Measurements from ENCODE around the gene PGF.
"Not testable (repeated sequence)": the region's sequence is repeated elsewhere in the genome, so short reads cannot be mapped to it uniquely, and the experiment has no call there.

PGF gene

DNA sequence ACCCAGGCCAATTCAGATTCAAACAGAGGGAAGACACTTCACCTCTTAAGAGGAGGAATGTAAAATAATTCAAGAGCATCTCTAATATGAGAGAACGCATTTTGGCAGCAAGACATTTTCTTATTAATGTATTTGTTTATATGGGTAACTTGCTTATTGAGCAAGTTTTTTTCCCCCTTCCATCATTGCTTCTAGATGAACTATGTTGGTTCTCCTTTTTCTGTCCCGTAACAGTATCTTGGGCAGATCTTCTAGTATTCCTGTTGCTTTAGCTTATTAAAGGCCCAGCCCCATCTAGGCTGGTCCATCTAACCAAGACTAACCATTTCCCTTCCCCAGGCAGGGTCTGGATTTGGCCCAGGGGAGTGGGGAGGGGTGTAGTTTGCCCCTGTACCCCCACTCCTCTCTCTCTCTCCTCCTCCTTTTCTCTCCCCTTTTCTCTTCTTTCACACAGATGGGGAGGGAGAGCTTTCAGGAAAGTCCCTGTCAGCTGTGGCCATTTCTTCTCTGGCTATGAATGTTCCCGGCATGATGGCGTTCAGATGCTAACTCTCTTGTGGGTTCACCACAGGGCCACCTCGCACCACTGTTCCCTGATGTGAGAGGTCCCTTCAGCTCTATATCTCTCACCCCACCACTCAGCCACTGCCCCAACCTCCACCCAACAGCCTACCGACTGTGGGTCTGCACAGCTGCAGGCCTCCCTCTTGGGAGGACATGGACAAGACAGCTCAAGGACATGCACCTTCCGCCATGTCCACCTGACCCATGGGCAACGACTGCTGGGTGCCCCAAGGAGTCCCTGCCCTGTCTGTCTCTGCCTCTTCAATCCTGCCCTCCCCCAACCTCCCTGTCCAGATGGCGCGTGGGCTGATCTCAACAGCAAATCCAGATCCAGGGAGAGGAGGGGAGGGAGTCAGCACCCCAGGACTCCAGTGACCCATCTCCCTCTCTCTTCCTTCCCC is 16.6 kb downstream of the PGF start:
- no peak for DNase-seq

DNA sequence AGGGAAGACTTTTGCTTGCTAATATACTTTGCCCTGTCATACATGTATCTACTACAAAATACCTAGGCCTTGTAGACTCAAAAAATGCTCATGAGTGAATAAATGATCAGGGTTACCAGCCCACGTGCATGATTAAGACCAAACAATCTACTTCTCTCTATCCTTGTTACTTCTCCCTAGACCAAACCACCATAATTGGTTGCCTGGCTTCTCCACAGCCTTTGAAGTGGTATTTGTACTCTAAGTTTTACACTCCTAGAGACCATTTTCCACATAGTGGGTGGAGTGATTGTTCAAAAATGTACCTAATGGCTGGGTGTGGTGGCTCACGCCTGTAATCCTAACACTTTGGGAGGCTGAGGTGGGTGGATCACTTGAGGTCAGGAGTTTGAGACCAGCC is 18.2 kb downstream of the PGF start:
- no peak for DNase-seq

DNA sequence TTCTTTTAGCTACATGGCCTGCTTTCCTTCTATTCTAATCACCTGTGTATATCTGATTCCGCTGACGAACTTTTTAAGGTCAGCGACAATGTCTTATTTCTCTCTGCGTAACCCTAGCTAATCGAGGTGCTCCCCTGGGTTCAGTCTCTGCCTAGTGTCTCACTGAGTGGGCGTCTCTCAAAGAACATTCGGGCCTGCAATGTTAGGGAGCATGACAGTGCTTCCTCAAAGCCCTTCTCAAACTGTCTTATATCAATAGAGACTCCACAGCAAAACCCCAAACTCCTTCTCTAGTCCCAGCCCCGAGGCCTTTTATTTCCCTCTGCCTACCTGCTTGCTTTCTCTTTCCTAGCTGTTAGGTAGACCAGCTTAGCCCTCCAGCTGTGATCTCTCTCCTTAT is 18.7 kb downstream of the PGF start:
- no peak for DNase-seq

DNA sequence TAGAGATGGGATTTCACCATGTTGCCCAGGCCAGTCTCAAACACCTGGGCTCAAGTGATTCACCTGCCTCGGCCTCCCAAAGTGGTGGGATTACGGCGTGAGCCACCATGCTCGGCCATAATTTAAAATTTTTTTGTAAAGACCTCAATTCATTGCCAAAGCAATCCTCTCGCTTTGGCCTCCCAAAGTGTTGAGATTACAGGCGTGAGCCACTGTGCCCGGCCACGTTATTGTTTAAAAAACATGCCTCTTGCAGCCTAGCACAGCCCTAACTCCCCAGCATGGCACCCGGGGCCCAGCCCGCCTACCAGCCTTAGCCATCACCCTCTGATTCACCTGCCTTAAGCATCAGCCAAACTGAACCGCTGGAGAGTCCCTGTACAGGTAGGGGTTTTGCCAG is 19.2 kb downstream of the PGF start:
- DNase-seq: no peak

DNA sequence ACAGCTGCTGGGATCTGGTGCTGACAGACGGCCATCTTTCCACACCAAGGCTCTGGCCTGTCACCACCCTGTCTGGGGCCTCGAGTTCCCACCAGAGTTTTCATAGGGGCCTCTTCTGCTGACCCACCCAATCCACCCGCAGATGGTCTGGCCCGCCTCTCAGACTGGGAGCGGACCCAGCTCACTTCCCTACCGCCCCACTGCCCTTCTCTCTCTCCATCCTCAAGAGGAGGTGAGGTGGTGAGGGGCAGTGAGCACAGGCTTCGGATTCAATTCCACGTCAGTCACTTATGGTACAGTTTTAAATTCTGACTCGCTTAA is 20.1 kb downstream of the PGF start:
- no peak for DNase-seq

DNA sequence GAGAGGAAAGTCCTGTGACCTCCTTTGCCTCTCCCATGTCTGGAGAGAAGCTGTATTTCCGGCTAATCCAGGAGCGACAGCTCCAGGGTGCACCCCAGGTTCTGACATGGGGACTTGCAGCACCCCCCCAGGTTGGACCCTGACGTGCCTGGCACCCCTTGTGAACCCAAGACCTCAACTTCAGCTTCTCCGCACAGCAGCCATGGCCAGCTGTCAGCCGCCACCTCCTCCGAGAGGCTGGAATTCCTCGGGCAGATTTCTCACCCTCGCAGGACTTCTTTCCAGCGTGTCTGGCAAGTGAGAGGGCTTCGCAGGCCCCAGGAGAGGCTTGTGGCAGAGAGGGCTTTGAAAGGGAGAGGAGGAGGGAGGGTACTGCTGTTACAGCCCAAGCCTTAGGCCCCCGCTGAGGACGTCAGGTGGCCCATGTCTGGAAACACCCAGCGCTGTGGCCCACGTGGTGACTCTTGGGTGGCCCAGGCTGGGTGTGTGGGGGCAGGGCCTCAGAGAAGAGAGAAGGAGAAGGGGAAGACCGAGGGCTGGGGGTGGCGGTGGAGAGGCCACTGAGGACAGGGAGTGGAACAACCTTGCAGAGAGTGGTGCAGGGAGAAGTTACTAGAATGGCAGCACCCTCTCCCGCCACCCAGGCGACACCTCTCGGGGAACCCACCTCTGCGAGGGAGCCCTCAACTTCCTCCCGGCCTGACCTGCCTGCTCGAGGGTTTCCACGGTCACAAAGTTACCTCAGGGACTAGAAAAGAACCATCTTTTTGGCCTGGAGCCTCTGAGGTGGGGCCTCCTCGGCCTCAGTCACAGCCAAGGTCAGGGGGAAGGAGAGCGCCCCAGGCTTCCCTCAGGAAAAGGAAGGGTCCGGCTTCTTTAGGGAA is 20.7 kb downstream of the PGF start:
- DNase-seq: no peak

- no peak for DNase-seq
These were observed 21.4 kb downstream of the PGF start for GRCh38 chr14:74934041-74934440.

DNA sequence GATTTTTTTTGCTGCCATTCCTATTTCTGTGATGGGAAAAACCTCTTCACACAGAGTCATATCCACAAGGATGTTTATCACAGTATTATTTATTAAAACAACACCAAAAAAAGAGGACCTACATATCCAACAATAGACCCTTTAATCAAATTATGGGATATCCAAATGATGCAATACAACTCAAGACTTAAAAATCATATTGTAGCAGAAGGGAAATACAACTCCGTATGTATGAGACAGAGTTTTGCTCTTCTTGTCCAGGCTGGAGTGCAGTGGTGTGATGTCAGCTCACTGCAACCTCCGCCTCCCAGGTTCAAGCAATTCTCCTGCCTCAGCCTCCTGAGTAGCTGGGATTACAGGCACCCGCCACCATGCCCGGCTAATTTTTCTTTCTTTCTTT is 22.5 kb downstream of the PGF start:
- not testable (repeated sequence) for DNase-seq

DNA sequence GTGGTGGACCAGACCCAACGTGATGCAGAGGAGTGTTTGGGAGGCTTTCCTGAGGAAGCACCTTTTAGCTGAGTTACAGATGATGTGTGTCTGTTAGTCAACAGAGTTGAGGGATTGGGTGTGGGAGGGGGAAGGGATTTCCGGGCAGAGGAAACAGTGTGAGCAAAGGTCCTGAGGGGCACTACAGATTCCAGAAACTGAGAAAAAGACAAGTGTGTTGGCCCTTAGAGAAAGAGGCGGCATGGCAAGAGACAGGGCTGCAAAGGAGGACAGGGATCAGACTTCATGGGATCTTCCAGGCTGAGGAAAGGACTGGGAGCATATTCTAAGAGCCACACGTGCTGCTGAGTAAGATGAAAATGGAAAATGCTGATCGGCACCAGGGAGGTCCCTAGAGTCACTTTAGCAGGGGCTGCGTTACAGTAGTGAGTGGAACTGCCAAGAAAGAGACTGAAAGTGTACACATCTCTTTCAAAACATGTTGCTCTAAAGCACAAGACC is 22.9 kb downstream of the PGF start:
- DNase-seq: no peak

DNA sequence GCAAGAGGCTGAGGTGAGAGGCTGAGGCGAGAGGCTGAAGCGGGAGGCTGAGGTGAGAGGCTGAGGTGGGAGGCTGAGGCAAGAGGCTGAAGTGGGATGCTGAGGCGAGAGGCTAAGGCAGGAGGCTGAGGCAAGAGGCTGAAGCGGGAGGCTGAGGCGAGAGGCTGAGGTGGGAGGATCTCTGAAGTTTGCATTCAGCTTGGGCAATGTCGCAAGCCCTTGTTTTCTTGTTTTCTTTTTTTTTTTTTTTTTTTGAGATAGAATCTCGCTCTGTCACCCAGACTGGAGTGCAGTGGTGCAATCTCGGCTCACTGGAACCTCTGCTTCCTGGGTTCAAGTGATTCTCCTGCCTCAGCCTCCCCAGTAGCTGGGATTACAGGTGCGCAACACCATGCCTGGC is 23.7 kb downstream of the PGF start:
- not testable (repeated sequence) for DNase-seq

GRCh38 chr14:74929242-74929641 is 26.2 kb downstream of the PGF start:
- no peak for DNase-seq

DNA sequence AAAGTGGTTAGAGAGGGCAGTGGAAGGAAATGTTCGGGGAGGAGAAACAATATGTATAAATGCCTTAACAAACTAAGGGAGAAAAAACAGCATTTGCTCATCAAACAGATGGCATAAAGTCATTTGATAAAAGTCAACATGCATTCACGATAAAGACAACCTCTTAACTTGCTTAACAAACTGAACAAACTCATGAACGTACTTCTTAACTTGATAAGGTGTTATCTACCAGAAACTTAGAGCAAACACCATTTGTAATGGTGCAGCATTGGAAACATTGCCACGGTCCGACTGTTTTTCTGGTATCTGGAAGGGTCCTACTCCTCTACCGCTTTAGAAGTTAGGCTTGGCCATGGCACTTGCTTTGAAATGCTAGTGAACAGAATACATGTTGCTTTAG is 28.2 kb downstream of the PGF start:
- DNase-seq: no peak

DNA sequence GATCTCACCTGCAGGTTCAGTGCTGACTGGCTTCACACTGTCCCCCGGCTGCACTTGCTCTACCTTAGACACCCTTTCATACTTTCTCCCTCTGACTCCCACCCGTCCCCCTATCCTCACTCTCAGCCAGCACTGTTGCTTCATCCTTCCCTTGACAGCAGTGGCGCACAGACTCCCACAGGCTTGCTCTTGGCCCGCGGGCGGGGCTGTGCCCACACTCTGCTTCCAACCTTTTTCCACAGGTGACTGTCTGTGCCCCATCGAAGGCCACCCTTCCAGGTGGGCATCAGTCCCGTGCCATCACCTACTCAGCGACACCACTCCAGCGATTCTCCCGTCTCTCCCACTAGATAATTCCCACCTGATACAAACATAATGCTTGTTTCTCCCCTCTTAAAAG is 31.3 kb downstream of the PGF start:
- no peak for DNase-seq

- DNase-seq: peak; percentile 75
These were observed 32.5 kb downstream of the PGF start, which contains the start of gene RPS6KL1 for GRCh38 chr14:74922752-74923401. TSS of gene RPS6KL1 (minus strand) at chr14:74923260. CDS start at chr14:74921541, 1,719 bp downstream.

DNA sequence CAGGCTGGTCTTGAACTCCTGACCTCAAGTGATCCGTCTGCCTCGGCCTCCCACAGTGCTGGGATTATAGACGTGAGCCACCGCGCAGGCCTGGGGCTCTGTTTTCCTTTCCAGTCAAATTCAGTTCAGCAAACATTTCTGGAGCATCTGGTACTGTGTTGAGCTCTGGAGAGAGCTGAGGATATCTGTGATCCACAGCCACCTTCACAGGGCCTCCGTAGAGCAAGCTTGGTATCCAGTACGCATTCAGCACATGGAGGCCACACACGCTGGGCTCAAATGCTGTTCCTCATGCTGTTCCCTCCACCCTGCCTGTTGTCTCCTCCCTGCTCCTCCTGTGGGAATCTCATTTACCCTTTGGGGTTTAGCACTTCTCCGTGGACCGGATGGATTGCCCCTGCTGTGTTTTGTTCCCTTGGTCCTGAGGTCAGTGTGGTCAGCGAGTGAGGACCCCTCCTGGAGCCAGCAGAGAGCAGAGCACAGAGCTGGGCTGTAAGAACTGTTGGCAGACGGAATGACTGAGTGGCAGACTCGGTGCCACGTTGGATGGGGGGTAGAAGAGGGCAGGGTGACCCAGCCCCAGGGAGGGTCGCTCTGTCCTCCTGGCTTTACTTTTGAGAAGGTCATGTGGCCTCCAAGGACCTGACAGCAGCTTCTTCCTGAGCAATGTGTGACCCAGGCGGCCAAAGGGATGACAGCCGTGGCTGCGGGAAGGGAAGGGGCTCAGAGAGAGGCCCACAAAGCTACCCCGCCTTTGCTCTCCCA is 33.2 kb downstream of the PGF start:
- DNase-seq: no peak

DNA sequence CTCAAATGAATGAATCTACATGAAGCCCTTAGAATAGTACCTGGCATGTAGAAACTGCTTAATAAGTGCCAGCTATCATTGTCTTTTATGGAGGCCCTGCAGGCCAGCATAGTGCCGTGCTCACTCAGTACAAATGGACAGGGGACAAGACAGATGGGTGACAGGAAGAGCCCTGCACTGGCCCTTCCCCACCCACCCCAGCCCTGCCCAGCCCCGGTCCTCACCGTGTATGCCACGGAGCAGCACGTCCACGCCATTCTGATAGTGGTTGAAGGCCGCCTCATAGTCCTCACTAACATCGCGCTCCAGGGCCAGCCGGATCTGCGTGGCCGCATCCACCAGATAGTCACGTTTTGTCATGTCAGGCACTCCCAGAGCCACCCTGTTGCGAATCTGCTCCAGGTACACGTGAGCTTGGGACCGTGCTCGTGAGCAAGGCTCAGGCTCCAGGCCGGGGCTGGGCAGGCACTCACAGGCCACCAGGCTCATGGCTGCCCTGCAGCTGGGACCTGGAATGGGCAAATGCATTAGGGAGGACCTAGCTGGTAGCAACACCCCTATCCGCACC is 34.3 kb downstream of the PGF start:
- DNase-seq: no peak

GRCh38 chr14:74920281-74920680 is 35.1 kb downstream of the PGF start:
- no peak for DNase-seq

DNA sequence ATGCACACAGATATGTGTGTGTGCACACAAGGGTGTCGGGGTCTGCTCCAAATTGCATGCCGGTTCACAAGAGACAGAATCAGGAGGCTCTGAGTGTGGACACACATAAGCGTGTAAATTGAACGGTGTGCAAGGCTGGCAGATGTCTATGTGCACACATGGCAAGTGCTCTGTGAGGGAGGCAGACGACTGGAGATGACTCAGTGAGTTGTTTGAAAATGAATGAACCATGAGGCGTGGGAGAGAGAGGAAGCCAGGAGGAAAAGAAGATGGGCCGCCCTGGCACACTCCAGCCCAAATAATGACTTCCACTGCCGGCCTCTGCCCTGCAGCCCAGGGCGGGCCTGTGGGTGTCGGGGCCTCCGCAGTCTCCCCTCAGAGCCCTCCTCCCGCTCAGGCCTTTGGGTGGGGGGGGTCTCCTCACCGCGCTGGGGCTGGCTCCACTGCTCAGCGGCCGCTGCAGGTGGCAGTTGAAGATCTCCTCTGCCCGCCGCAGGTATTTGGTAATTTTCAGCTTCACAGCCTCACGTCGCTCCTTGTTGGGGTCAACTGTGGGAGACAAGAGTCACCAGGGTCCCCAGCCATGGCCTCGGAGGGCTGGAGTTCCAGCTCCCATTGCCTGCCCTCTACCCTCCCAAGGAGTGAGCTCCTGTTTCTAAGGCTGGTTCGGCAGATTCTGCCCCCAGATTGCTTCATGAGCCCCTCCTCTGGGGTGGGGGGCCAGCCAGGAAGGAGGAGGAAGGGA is 35.8 kb downstream of the PGF start:
- no peak for DNase-seq

DNA sequence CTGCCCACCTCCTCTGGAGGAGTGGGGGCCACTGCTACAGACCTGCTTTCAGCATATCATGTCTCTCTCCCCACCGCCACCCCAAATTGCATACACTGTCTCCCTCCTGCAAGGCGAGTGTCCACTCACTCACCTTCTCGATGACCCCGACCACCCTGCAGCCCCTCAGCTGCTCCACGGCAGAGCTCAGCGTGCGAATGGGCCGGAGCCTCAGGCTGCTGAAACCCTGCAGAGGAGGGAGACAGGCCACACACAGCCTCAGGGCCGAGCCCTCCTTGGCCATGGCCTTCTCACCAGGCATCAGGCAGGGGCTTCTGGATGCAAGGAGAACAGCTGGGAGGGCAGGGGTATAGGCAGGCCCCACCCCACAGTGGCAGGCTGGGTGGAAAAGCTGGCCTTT is 37.0 kb downstream of the PGF start:
- no peak for DNase-seq

DNA sequence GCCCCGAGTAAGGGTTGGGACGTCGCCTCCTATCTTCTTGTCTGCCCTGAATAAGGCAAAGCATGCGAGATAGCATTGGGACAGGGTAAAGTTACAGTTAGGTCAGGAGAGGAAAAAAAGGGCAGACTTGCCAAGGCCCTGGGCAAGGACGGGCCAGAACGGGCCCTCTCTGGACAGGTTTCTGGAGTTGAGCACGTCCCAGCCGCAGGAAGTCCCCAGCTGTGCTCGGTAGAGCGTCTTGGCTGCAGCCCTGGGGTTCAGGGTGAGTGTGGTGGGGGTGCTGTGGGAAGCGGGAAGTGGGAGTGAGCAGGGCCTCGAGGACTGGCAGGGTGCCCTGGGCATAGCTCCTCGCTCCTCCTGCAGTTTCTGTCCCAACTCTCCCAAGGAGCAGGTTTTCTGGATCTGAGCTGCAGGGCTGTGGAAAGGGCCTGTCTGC is 37.7 kb downstream of the PGF start:
- no peak for DNase-seq

- no peak for DNase-seq
These were observed 38.2 kb downstream of the PGF start for GRCh38 chr14:74917178-74917543.

Data from NCI-H526 treated with DMSO at 0.1 percent for 48 hours (cell line).